ENCODE data around the gene SERINC2. TPM values are rescaled to one million over a fixed set of nuclear protein-coding genes. Genes with fewer than 3 reads are reported as not detected.

SERINC2 gene
- 1.6 TPM for total RNA-seq
- long read RNA-seq, partial matches to known transcripts, result 0 of 4 reads
- long read RNA-seq, other reads (novel, unspliced or antisense), result 0 of 4 reads

DNA sequence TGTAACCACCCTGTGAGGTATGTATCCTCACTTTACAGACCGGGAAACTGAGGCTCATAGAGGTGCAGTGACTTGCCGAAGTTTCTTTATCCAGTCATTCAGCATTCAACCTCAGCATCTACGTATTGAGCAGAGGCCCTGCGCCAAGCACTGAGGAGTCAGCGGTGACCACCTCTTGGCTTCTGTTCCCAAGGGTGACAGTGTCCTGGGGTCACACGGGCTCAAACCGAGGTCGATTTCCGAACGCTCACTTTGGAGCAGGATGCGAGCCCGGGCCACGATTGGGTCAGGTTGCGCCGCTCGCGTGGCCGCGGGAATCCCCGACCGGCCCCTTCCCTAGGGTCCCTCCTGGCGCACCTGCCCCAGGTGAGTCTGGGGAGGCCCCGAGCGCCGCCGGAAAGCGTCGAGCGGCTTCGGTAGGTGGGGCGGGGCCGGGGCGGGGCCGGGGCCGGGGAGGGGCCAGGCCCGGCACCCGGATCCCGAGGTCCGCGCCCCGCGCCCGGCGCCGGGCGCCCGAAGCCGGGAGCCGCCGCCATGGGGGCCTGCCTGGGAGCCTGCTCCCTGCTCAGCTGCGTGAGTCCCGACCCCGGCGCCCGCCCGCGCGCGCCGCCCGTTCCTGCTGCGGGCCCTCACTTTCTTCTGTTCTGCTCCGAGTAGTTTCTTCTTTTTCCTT is at the start of gene SERINC2:
TSS of gene SERINC2 (plus strand) at position 482 of the 673 bp plus-strand sequence. CDS start at position 535, 53 bp downstream.
- Histone ChIP-seq H3K4me1 (peaks cover 19% of the 10 kb centered on the region), H3K9me3 (replicated peaks) (no peaks in the 10 kb centered on the region), H3K4me3 (peak within 1 kb of the TSS; percentile 82), H3K27me3 (ENCODE audit: low read depth) (peaks cover 76% of the 10 kb centered on the region), H3K27ac (replicated peaks) (peak within 1 kb of the TSS; percentile 82), H3K36me3 (no peaks in the 10 kb centered on the region)
- intact Hi-C loops (cut with micrococcal nuclease), result no loop called here
- TF ChIP-seq, protein P1, sequence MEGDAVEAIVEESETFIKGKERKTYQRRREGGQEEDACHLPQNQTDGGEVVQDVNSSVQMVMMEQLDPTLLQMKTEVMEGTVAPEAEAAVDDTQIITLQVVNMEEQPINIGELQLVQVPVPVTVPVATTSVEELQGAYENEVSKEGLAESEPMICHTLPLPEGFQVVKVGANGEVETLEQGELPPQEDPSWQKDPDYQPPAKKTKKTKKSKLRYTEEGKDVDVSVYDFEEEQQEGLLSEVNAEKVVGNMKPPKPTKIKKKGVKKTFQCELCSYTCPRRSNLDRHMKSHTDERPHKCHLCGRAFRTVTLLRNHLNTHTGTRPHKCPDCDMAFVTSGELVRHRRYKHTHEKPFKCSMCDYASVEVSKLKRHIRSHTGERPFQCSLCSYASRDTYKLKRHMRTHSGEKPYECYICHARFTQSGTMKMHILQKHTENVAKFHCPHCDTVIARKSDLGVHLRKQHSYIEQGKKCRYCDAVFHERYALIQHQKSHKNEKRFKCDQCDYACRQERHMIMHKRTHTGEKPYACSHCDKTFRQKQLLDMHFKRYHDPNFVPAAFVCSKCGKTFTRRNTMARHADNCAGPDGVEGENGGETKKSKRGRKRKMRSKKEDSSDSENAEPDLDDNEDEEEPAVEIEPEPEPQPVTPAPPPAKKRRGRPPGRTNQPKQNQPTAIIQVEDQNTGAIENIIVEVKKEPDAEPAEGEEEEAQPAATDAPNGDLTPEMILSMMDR (IDR thresholded peaks at IDR 0.05; ENCODE audit: borderline replicate concordance), result no peak
- DNase-seq, result no peak

DNA sequence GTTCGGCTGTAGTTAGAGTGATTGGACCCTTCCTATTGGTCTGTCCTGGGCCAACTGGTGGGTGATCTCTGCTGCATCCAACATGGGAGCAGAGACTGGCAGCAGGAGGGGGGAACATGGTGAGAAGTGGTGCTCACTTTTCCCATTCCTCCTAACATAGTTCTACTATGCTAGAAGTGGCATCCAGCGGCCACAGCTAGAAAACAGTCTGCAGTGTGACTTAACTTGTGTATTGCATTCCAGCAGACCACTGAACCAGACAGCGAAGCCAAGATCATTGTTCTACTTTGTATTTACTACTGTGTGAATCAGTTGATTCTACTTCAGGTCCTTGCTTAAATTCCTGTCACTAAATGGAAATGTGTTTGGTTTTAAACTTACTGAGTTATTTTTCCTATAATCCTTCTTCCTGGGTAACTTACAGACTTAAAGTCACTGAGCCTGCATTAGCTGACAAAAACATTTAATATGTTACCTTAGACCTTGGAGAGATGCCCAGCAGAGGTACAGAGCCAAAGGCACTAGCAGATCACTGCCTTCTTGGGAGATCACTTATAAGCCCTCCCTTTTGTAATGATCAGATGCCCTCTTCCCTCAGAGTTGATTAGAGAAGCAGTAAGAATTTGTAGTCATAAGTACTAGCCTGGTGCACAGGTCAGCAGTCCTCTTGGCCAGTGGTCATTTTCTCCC is 48.3 kb upstream of the SERINC2 start:
- H3K9me3 ChIP-seq (replicated peaks), result no peaks in the 10 kb centered on the region
- no peak overlapping the region for H3K4me3 ChIP-seq
- TF ChIP-seq, protein P1 (IDR thresholded peaks at IDR 0.05; ENCODE audit: borderline replicate concordance), result no peak
- no peak for DNase-seq
- peaks cover 38% of the 10 kb centered on the region for H3K4me1 ChIP-seq
- H3K36me3 ChIP-seq, result peaks cover 74% of the 10 kb centered on the region
- H3K27ac ChIP-seq (replicated peaks), result peak overlapping the region; percentile 96
- H3K27me3 ChIP-seq (ENCODE audit: low read depth), result no peaks in the 10 kb centered on the region
- intact Hi-C loops (cut with micrococcal nuclease), result no loop called here

DNA sequence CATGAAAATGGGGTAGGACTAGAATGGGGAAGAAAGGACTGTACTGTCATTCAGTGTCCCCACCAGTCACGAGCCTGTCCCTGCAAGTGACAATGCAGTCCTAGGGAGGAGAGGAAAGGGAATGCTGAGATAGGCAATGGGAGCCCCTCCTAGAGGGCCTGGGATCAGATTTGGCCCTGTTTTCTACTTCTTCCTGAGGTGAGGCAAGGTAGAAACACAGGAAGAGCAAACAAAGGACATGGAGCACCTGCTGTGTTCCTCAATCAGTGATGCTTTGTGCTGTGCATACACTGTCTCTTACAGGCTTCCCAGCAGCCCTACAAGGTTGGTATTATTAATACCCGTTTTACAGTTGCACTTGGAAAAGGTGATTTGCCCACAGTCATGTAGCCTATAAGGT is 46.2 kb upstream of the SERINC2 start:
- no peak for DNase-seq
- intact Hi-C loops (cut with micrococcal nuclease), result no loop called here
- Histone ChIP-seq H3K27me3 (ENCODE audit: low read depth) (no peaks in the 10 kb centered on the region), H3K36me3 (peaks cover 73% of the 10 kb centered on the region), H3K4me1 (peaks cover 44% of the 10 kb centered on the region), H3K4me3 (peak overlapping the region; percentile 75), H3K27ac (replicated peaks) (peak overlapping the region; percentile 96), H3K9me3 (replicated peaks) (no peaks in the 10 kb centered on the region)
- TF ChIP-seq, protein P1 (IDR thresholded peaks at IDR 0.05; ENCODE audit: borderline replicate concordance), result no peak

DNA sequence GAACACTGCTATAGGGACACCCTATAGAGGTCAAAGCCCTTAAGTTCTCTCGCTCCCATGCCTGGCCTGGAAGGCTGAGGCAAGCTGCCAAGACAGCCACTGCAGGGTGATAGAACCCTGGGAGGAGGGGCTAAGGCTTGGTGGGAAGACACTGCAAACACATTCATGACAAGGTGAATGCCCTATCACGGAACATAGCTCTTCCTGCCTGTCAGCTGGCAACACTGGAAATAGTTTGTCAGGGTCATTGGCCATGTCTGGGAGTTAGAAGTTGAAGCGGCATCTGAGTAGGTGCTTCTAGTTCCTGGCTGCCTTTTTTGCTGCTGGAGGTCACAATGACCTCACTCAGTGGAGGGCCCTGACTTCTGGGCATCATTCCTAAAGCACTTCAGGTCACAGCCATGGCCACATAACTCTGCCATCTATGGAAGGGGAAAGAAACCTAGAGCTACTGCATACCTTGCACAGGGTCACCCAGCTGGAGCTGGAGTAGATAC is 44.4 kb upstream of the SERINC2 start:
- TF ChIP-seq, protein P1 (IDR thresholded peaks at IDR 0.05; ENCODE audit: borderline replicate concordance), result no peak
- Histone ChIP-seq H3K36me3 (peaks cover 75% of the 10 kb centered on the region), H3K4me3 (peak overlapping the region; percentile 75), H3K4me1 (peaks cover 60% of the 10 kb centered on the region), H3K9me3 (replicated peaks) (no peaks in the 10 kb centered on the region), H3K27me3 (ENCODE audit: low read depth) (no peaks in the 10 kb centered on the region), H3K27ac (replicated peaks) (peak overlapping the region; percentile 96)
- DNase-seq, result peak; percentile 46
- intact Hi-C loops (cut with micrococcal nuclease), result no loop called here

DNA sequence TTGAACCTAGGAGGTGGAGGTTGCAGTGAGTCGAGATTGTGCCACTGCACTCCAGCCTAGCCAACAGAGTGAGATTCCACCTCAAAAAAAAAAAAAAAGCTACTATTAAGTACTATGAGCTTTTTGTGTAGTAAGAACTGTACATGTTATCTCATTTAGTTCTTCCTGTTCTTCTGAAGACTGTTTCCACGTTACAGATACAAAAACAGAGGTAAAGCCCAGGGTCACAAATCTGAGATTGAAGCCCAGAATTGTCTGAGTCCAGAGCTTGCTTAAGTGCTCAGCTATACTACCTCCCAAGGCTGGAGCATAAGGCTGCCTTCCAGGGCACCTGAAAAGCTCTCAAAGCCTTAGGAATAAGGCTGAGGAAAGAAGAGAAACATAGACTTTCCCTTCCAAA is 43.0 kb upstream of the SERINC2 start:
- TF ChIP-seq, protein P1 (IDR thresholded peaks at IDR 0.05; ENCODE audit: borderline replicate concordance), result no peak
- H3K27ac ChIP-seq (replicated peaks), result peak overlapping the region; percentile 96
- no peak for DNase-seq
- H3K4me1 ChIP-seq, result peaks cover 71% of the 10 kb centered on the region
- no peaks in the 10 kb centered on the region for H3K9me3 ChIP-seq (replicated peaks)
- H3K4me3 ChIP-seq, result peak overlapping the region; percentile 75
- H3K27me3 ChIP-seq (ENCODE audit: low read depth), result no peaks in the 10 kb centered on the region
- peaks cover 61% of the 10 kb centered on the region for H3K36me3 ChIP-seq
- intact Hi-C loops (cut with micrococcal nuclease), result no loop called here

All from left ventricle myocardium inferior (tissue), 1 donor.